Placental pericyte (primary cell): ENCODE results near the gene GDF7. TPM values are rescaled to one million over a fixed set of nuclear protein-coding genes. Genes with fewer than 3 reads are reported as not detected.

Experiments used
- total RNA-seq: library from RNA; depleted of rRNA; stranded (reverse); fragments of >200 nt; gene quantifications from 2 replicates; pipeline ENCODE4 v1.2.3, GENCODE V29; 2012

The GDF7 gene
- under 0.01 TPM in 2 replicates for total RNA-seq

DNA sequence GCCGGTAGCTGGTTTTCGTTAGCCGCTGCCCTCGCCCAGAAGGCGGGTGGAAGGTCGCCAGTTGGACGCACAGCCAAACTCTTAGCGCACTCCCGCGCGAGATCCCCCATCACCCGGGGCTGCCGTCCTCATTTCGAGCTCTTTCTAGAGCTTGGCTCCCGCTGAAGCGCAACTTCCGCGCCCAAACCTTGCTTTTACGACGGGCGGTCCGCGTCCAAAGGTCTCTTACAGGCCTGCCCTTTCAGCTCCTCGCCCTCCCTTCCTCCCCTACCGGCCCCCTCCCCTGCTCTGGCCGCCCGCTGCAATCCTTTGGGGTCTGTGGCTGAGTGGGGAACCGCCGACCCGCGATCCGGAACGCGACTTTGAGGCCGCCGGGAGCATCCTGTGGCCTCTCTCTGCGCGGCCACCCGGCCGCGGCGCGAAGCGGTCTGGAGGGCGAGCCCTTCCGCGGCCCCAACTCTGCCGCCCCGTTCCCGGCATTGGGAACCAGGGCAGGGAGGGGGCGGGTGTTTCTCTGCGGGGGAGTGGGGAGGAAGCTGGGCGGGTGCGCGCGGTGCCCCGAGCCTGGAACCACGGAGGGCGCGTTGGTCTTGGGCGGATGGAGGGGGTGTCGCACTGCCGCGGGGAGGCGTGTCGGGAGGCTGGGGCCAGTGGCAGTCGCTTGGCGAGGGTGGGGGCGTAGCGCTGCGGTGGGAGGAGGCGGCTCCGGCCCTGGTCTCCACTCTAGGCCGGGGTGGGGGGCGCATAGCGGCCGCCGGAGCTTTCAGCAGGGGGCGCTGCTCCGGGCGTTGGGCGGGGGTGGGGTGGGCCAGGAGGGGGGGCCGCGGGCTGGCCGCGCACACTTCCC is at the start of gene GDF7:
Gene GDF7, plus strand, starts transcription at position 841 of the 847 bp plus-strand sequence. CDS start 96 bp downstream, outside the sequence.

DNA sequence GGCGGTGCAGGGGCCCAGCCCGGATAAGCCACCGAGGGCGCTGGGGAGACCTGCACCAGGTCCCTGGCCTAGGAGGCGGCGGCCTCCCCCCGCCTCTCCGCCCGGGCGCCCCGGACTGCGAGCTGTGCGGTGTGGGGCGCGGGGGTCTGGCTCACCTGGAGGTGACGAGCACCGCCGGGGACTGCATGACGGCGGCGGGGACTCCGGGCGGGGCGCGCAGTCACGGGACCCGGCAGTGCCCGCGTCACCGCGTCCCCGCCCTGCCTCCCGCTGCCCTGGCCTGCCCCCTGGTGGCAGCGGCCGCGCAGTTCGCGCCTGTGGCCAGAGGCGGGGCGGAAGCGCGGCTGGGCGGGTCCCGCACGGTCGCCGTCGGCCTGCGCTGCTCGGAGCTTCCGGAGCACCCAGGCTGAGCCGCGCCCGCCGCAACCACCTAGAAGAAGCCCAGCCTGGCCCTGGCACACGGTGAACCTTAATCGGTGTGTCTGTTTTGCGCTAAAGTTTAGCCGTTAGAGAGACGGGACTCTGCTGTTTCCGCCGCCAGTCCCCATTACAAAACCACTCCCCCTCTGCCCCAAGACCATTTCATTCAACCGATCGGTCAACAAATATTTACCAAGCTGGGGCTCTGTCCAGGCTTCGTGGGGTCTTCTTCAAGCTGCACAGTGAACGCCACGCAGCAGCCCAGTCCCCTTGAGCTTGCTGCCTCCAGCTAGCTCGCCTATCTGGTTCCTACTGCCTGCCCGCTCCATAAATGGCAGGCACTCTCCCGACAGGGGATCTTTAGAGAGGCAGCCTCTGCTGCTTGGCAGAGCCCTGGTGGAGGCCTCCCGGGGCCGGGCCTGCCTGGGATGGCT is 15.8 kb upstream of the GDF7 start, which contains the start of gene HS1BP3:
Gene HS1BP3, minus strand, starts transcription at position 222 of the 854 bp plus-strand sequence. Its CDS starts 35 bp downstream, at position 187.

Other genes with a start within 250 kb of the GDF7 start
- gene RHOB, start 220.1 kb upstream of the GDF7 start, total RNA-seq: 189 and 311 TPM in 2 replicates
- 26.8 and 46.8 TPM in 2 replicates for gene HS1BP3, start 16.0 kb upstream of the GDF7 start, total RNA-seq
- gene LDAH, start 156.0 kb downstream of the GDF7 start, total RNA-seq: 17.5 and 20.6 TPM in 2 replicates